H9 (cell line): ENCODE results near the gene RICTOR. TPM values are rescaled to one million over a fixed set of nuclear protein-coding genes. Genes with fewer than 3 reads are reported as not detected.

Experiments used
- DNase-seq: peaks from one replicate; pipeline ENCODE4 v3.0.0-alpha.2; 2017
- H2AFZ ChIP-seq: one replicate; pipeline ENCODE4 v1.6.1; 2013; ENCODE audit warnings: mild to moderate bottlenecking, low read length, control low read depth, moderate library complexity
- H2AK5ac ChIP-seq: 2 replicates; pipeline ENCODE4 v1.6.1; 2013; ENCODE audit warnings: low read length, control low read depth, mixed read lengths; ENCODE audit not compliant: insufficient read length
- H2BK120ac ChIP-seq: one replicate; pipeline ENCODE4 v1.6.1; 2013; ENCODE audit warnings: low read depth, mild to moderate bottlenecking, low read length, control low read depth, inconsistent platforms; ENCODE audit not compliant: poor library complexity, severe bottlenecking
- H2BK12ac ChIP-seq: 2 replicates; pipeline ENCODE4 v1.6.1; 2013; ENCODE audit warnings: low read length, control low read depth, mixed read lengths, low read depth; ENCODE audit not compliant: insufficient read length
- H2BK15ac ChIP-seq: 2 replicates; pipeline ENCODE4 v1.6.1; 2013; ENCODE audit warnings: low read depth, low read length, control low read depth
- H2BK20ac ChIP-seq: one replicate; pipeline ENCODE4 v1.6.1; 2013; ENCODE audit warnings: low read depth, mild to moderate bottlenecking, low read length, control low read depth, inconsistent platforms; ENCODE audit not compliant: poor library complexity, severe bottlenecking
- H2BK5ac ChIP-seq: 2 replicates; pipeline ENCODE4 v1.6.1; 2013; ENCODE audit warnings: low read length, control low read depth, mixed read lengths; ENCODE audit not compliant: insufficient read length
- H3K14ac ChIP-seq: 2 replicates; pipeline ENCODE4 v1.6.1; 2013; ENCODE audit warnings: low read length, control low read depth; ENCODE audit not compliant: insufficient read depth
- H3K18ac ChIP-seq: 2 replicates; pipeline ENCODE4 v1.6.1; 2013; ENCODE audit warnings: low read depth, mild to moderate bottlenecking, mixed read lengths, low read length, control low read depth; ENCODE audit not compliant: insufficient read length
- H3K23ac ChIP-seq: 2 replicates; pipeline ENCODE4 v1.6.1; 2013; ENCODE audit warnings: low read length, control low read depth, mixed read lengths, low read depth; ENCODE audit not compliant: insufficient read length
- H3K23me2 ChIP-seq: 2 replicates; pipeline ENCODE4 v1.6.1; 2013; ENCODE audit warnings: low read depth, mild to moderate bottlenecking, mixed read lengths, low read length, control low read depth; ENCODE audit not compliant: insufficient read length, poor library complexity, severe bottlenecking
- H3K27ac ChIP-seq: 2 replicates; pipeline ENCODE4 v1.5.1; 2013; ENCODE audit warnings: low read length, control low read depth, mixed read lengths, low read depth; ENCODE audit not compliant: insufficient read length
- H3K27me3 ChIP-seq: 2 replicates; pipeline ENCODE4 v1.6.1; 2013; ENCODE audit warnings: low read length, control low read depth, inconsistent platforms; ENCODE audit not compliant: insufficient read depth
- H3K4ac ChIP-seq: 2 replicates; pipeline ENCODE4 v1.6.1; 2013; ENCODE audit warnings: low read depth, mild to moderate bottlenecking, control low read depth, inconsistent platforms, low read length, moderate library complexity
- H3K4me1 ChIP-seq: 2 replicates; pipeline ENCODE4 v1.6.1; 2013; ENCODE audit warnings: low read length, control low read depth, inconsistent platforms; ENCODE audit not compliant: insufficient read depth
- H3K4me2 ChIP-seq: 2 replicates; pipeline ENCODE4 v1.6.1; 2013; ENCODE audit warnings: low read length, control low read depth, mixed read lengths; ENCODE audit not compliant: insufficient read length, insufficient read depth
- H3K56ac ChIP-seq: 2 replicates; pipeline ENCODE4 v1.6.1; 2013; ENCODE audit warnings: low read depth, mild to moderate bottlenecking, mixed read lengths, low read length, control low read depth; ENCODE audit not compliant: insufficient read length
- H3K79me1 ChIP-seq: 2 replicates; pipeline ENCODE4 v1.6.1; 2013; ENCODE audit warnings: low read depth, mild to moderate bottlenecking, moderate library complexity, low read length, control low read depth, inconsistent platforms; ENCODE audit not compliant: insufficient read depth, poor library complexity, severe bottlenecking
- H3K79me2 ChIP-seq: 2 replicates; pipeline ENCODE4 v1.6.1; 2013; ENCODE audit warnings: low read length, control low read depth, inconsistent platforms; ENCODE audit not compliant: insufficient read depth
- H3K9ac ChIP-seq: 2 replicates; pipeline ENCODE4 v1.6.1; 2013; ENCODE audit warnings: low read length, control low read depth, mixed read lengths; ENCODE audit not compliant: insufficient read length; ENCODE audit errors: extremely low read depth
- H3K9me3 ChIP-seq: one replicate; pipeline ENCODE4 v1.6.1; 2013; ENCODE audit warnings: low read depth, low read length, inconsistent platforms; ENCODE audit not compliant: control insufficient read depth
- H3T11ph ChIP-seq: one replicate; pipeline ENCODE4 v1.6.1; 2013; ENCODE audit warnings: mild to moderate bottlenecking, low read length, control low read depth, inconsistent platforms
- H4K20me1 ChIP-seq: one replicate; pipeline ENCODE4 v1.6.1; 2013; ENCODE audit not compliant: control insufficient read depth, insufficient read length, insufficient read depth
- H4K5ac ChIP-seq: 2 replicates; pipeline ENCODE4 v1.6.1; 2013; ENCODE audit warnings: low read depth, mild to moderate bottlenecking, mixed read lengths, low read length, control low read depth; ENCODE audit not compliant: insufficient read length
- H4K8ac ChIP-seq: replicated peaks from 2 replicates; pipeline ENCODE4 v1.6.1; 2013; ENCODE audit warnings: low read length, control low read depth, mixed read lengths, low read depth; ENCODE audit not compliant: insufficient read length
- H4K91ac ChIP-seq: 2 replicates; pipeline ENCODE4 v1.6.1; 2013; ENCODE audit warnings: low read depth, mild to moderate bottlenecking, moderate library complexity, mixed read lengths, low read length, control low read depth; ENCODE audit not compliant: insufficient read length
- H3K27ac Mint-ChIP-seq, 3 experiments: 2 replicates in 2 of 3; 3 replicates in 1 of 3; pipeline ENCODE4 v1.8.0; 2020 to 2021; ENCODE audit warnings: mixed read lengths in 3 of 3, mild to moderate bottlenecking in 1 of 3, moderate library complexity in 1 of 3
- H3K27me3 Mint-ChIP-seq: 2 replicates; pipeline ENCODE4 v1.8.0; 2021; ENCODE audit warnings: low read depth, mild to moderate bottlenecking, moderate library complexity, mixed read lengths
- H3K36me3 Mint-ChIP-seq, 3 experiments: 2 replicates in 2 of 3; 3 replicates in 1 of 3; pipeline ENCODE4 v1.8.0; 2020 to 2021; ENCODE audit warnings: low read depth in 3 of 3, mixed read lengths in 3 of 3; ENCODE audit not compliant: insufficient read depth in 1 of 3
- H3K4me1 Mint-ChIP-seq, 2 experiments: 2 replicates each; pipeline ENCODE4 v1.8.0; 2020; ENCODE audit warnings: mixed read lengths in 2 of 2
- H3K4me3 Mint-ChIP-seq, 2 experiments: 2 replicates in 1 of 2; 3 replicates in 1 of 2; pipeline ENCODE4 v1.8.0; 2020 to 2021; ENCODE audit warnings: mild to moderate bottlenecking in 2 of 2, mixed read lengths in 2 of 2, moderate library complexity in 1 of 2
- H3K9me3 Mint-ChIP-seq, 2 experiments: 2 replicates in 1 of 2; 3 replicates in 1 of 2; pipeline ENCODE4 v1.8.0; 2020; ENCODE audit warnings: mild to moderate bottlenecking in 2 of 2, mixed read lengths in 2 of 2, moderate library complexity in 1 of 2
- CTCF ChIP-seq: fragments of 200-600 bp; sonication (generic); conservative IDR thresholded peaks from 3 replicates; pipeline ENCODE4 v1.8.0; 2021; ENCODE audit warnings: antibody characterized with exemption, mild to moderate bottlenecking
- WGBS: extraction: QIAGEN DNeasy Blood & Tissue Kit; methylation state at CpG from one replicate; pipeline ENCODE4 v1.1.7; 2013; ENCODE audit warnings: missing lambda C conversion rate, low lambda C conversion rate, mixed read lengths; ENCODE audit not compliant: insufficient read length; ENCODE audit errors: extremely low coverage; 5-methylcytosine and 5-hydroxymethylcytosine counted together
- total RNA-seq: library from RNA; stranded (reverse); gene quantifications from 2 replicates; pipeline ENCODE4 v1.2.1, GENCODE V29; 2021

Gene RICTOR
- total RNA-seq, 1 experiment from 2014 or later: 20.9 TPM

- Histone ChIP-seq H3K4me1 (no peaks in the 10 kb centered on the region), H2BK12ac (no peak overlapping the region), H3K23me2 (no peaks in the 10 kb centered on the region), H3T11ph (no peak overlapping the region), H4K20me1 (no peaks in the 10 kb centered on the region), H3K56ac (no peak overlapping the region), H3K79me1 (no peaks in the 10 kb centered on the region), H3K4me2 (no peak overlapping the region), H3K4ac (no peak overlapping the region), H3K18ac (no peak overlapping the region), H2AFZ (no peak overlapping the region), H3K9ac (no peak overlapping the region), H3K27me3 (no peaks in the 10 kb centered on the region), H2BK15ac (no peak overlapping the region), H2AK5ac (no peak overlapping the region), H3K27ac (no peak overlapping the region), H4K8ac (no peak overlapping the region), H4K5ac (no peak overlapping the region), H3K23ac (no peak overlapping the region), H2BK5ac (no peak overlapping the region), H3K79me2 (no peaks in the 10 kb centered on the region), H4K91ac (no peak overlapping the region), H3K9me3 (no peaks in the 10 kb centered on the region), H2BK120ac (no peak overlapping the region), H3K14ac (no peak overlapping the region), H2BK20ac (no peak overlapping the region)
- no peak overlapping the region; a peak in 1 of 7 replicates for H3K27ac Mint-ChIP-seq
- no CpG with 5 or more reads among the region's 2 CpGs for WGBS
- H3K9me3 Mint-ChIP-seq: no peaks in the 10 kb centered on the region
- H3K4me1 Mint-ChIP-seq: no peaks in the 10 kb centered on the region
- no peaks in the 10 kb centered on the region for H3K36me3 Mint-ChIP-seq
- H3K27me3 Mint-ChIP-seq: no peaks in the 10 kb centered on the region
- DNase-seq: no peak
- TF ChIP-seq CTCF: no peak
- H3K4me3 Mint-ChIP-seq: no peak overlapping the region
Measured at GRCh38 chr5:39117401-39117800, 43.2 kb upstream of the RICTOR start.
